ENCODE measurements around the gene PCSK6. TPM values are rescaled to one million over a fixed set of nuclear protein-coding genes. Genes with fewer than 3 reads are reported as not detected.

PCSK6 gene
- total RNA-seq, 2 experiments from 2014 or later: 0.28 TPM; not detected in 1

GRCh38 chr15:101503296-101503599 is 13.7 kb upstream of the PCSK6 start:
- H3K27me3 ChIP-seq (ENCODE audit: control insufficient read depth in 1 of 2, insufficient read depth in 2 of 2, low read length in 2 of 2): peaks cover 0 to 8% of the 10 kb centered on the region in 2 experiments
- H3K4me1 Mint-ChIP-seq (ENCODE audit: low read depth): peaks cover 11% of the 10 kb centered on the region
- no peaks in the 10 kb centered on the region for H3K9me3 ChIP-seq (ENCODE audit: control insufficient read depth in 1 of 2, insufficient read depth in 1 of 2, low read length in 2 of 2)
- intact Hi-C loops (cut with DNase I, micrococcal nuclease): loop anchor here (2.0 kb wide), 2 partner anchors 200 to 202 kb away; no protein-coding TSS in a partner anchor
- TF ChIP-seq CTCF (IDR thresholded peaks at IDR 0.05): no peak
- peaks cover 12% of the 10 kb centered on the region for H3K4me1 ChIP-seq (ENCODE audit: insufficient read depth, low read length)
- no peaks in the 10 kb centered on the region for H3K36me3 ChIP-seq (ENCODE audit: insufficient read depth, low read length)
- H3K27me3 Mint-ChIP-seq: peaks cover 69% of the 10 kb centered on the region
- no peak overlapping the region for H3K4me3 ChIP-seq (ENCODE audit: low read length)
- ATAC-seq (ENCODE audit: poor library complexity): no peak
- no peak for DNase-seq
- ChIA-PET CTCF (no interaction called here), POLR2A (no interaction called here)
- H3K4me3 Mint-ChIP-seq: no peak overlapping the region
- H3K27ac Mint-ChIP-seq: no peak overlapping the region
- no peaks in the 10 kb centered on the region for H3K36me3 Mint-ChIP-seq (ENCODE audit: low read depth)
- H3K27ac ChIP-seq (ENCODE audit: low read depth in 1 of 2, low read length in 2 of 2): no peak overlapping the region
- no peaks in the 10 kb centered on the region for H3K9me3 Mint-ChIP-seq

GRCh38 chr15:101502572-101503295 is 13.2 kb upstream of the PCSK6 start:
- no peak for ATAC-seq (ENCODE audit: poor library complexity)
- POLR2A ChIA-PET: no interaction called here
- H3K4me1 ChIP-seq (ENCODE audit: insufficient read depth, low read length): peaks cover 12% of the 10 kb centered on the region
- H3K27me3 Mint-ChIP-seq: peaks cover 73% of the 10 kb centered on the region
- H3K27ac Mint-ChIP-seq: no peak overlapping the region
- peaks cover 2 to 8% of the 10 kb centered on the region in 2 experiments for H3K27me3 ChIP-seq (ENCODE audit: control insufficient read depth in 1 of 2, insufficient read depth in 2 of 2, low read length in 2 of 2)
- no peaks in the 10 kb centered on the region for H3K9me3 ChIP-seq (ENCODE audit: control insufficient read depth in 1 of 2, insufficient read depth in 1 of 2, low read length in 2 of 2)
- peaks cover 11% of the 10 kb centered on the region for H3K4me1 Mint-ChIP-seq (ENCODE audit: low read depth)
- H3K4me3 ChIP-seq (ENCODE audit: low read length): no peak overlapping the region
- no peak overlapping the region for H3K27ac ChIP-seq (ENCODE audit: low read depth in 1 of 2, low read length in 2 of 2)
- TF ChIP-seq CTCF (IDR thresholded peaks at IDR 0.05): no peak
- CTCF ChIA-PET: interaction anchor here (0.8 to 0.9 kb wide), 2 partner anchors 8 to 12 kb away, joined by 3 read pairs; no protein-coding TSS in a partner anchor
- no peaks in the 10 kb centered on the region for H3K36me3 ChIP-seq (ENCODE audit: insufficient read depth, low read length)
- no peaks in the 10 kb centered on the region for H3K36me3 Mint-ChIP-seq (ENCODE audit: low read depth)
- no peak for DNase-seq
- intact Hi-C loops (cut with DNase I, micrococcal nuclease): loop anchor here (2.0 kb wide), 2 partner anchors 200 to 202 kb away; no protein-coding TSS in a partner anchor
- no peaks in the 10 kb centered on the region for H3K9me3 Mint-ChIP-seq
- no peak overlapping the region for H3K4me3 Mint-ChIP-seq

DNA sequence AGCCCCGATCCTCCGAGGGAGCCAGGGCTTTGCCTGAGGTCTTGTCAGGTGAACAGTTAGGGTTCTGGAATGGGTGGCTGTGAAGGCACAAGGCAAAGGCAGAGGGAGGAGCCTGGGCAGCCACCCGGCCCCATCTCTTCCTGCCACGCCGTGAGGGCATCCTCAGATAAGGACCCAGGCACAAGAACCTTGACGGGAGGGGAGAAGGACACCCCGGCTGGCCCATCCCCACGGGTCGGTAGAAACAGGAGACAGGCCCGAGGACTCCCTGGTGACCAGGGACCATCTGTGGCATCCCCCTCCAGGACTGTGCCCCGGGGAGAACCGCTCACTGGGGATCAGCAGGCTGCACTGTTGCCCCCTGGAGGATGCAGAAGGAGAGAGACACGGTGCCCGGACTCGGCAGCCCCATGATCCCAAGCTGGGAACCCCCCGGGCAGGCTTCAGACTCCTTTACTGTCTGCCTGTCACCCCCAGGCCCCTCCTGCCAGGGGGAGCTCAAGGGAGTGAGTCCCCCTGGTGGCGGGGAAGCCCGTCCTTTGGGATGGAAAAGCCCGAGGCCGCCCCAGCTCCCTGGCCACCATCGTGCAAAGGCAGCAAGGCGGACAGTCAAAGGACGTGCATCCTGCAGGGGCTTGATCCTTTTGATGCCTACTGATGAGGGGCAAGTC is 12.3 kb upstream of the PCSK6 start:
- peaks cover 73% of the 10 kb centered on the region for H3K27me3 Mint-ChIP-seq
- TF ChIP-seq CTCF (IDR thresholded peaks at IDR 0.05): peak; percentile 36
- H3K27ac ChIP-seq (ENCODE audit: low read depth in 1 of 2, low read length in 2 of 2): no peak overlapping the region
- peaks cover 11% of the 10 kb centered on the region in 2 experiments for H3K27me3 ChIP-seq (ENCODE audit: control insufficient read depth in 1 of 2, insufficient read depth in 2 of 2, low read length in 2 of 2)
- no peaks in the 10 kb centered on the region for H3K9me3 ChIP-seq (ENCODE audit: control insufficient read depth in 1 of 2, insufficient read depth in 1 of 2, low read length in 2 of 2)
- no peak overlapping the region for H3K27ac Mint-ChIP-seq
- CTCF ChIA-PET: interaction anchor here (0.8 to 0.9 kb wide), 2 partner anchors 8 to 13 kb away, joined by 3 read pairs; no protein-coding TSS in a partner anchor
- H3K4me1 ChIP-seq (ENCODE audit: insufficient read depth, low read length): peaks cover 12% of the 10 kb centered on the region
- H3K4me3 Mint-ChIP-seq: peak overlapping the region; percentile 69
- peak; percentile 70 for ATAC-seq (ENCODE audit: poor library complexity)
- peaks cover 11% of the 10 kb centered on the region for H3K4me1 Mint-ChIP-seq (ENCODE audit: low read depth)
- H3K36me3 Mint-ChIP-seq (ENCODE audit: low read depth): no peaks in the 10 kb centered on the region
- no peaks in the 10 kb centered on the region for H3K36me3 ChIP-seq (ENCODE audit: insufficient read depth, low read length)
- DNase-seq: peak in 13 of 14 experiments; percentile 7 to 63 (median 24)
- no peaks in the 10 kb centered on the region for H3K9me3 Mint-ChIP-seq
- intact Hi-C loops (cut with DNase I, micrococcal nuclease): loop anchor here (2.0 kb wide), 2 partner anchors 199 to 201 kb away; no protein-coding TSS in a partner anchor
- no peak overlapping the region for H3K4me3 ChIP-seq (ENCODE audit: low read length)
- POLR2A ChIA-PET: no interaction called here

Data from CD4-positive, alpha-beta T cell (primary cell).